ENCODE results near the gene HCRTR1. TPM values are rescaled to one million over a fixed set of nuclear protein-coding genes. Genes with fewer than 3 reads are reported as not detected.

HCRTR1 gene
- total RNA-seq, 1 donor from 2014 or later = not detected

DNA sequence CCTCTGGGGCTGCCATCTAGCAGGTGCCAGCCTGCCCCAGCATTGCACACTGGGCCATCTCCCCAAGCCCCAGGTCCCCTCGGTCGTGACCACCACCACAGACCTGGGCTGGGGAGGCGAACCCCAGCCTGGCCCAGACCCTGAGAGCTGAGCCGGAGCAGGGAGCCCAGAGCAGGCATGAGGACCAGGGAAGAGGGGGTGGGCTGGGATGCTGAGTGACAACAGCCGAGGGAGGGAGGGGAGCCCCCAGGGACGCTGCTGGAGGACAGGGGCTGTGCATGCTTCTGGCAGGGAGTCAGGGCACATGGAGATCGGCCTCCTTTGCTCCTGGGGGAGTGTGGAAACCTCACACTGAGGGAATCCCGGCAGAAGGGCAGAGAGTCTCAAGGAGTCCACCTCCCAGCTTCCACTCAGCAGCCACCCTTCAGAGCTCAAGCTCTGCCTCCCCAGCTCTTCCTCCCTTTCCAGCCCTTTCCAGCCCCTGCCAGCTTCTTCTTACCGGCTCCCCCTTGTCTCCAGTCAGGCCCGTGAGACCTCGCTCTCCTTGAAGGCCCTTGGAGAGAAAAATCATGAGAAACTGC is 50.9 kb downstream of the HCRTR1 start:
- Mint-ChIP-seq H3K36me3 (ENCODE audit: low read depth) (no peaks in the 10 kb centered on the region), H3K9me3 (no peaks in the 10 kb centered on the region), H3K4me3 (no peak overlapping the region), H3K27me3 (ENCODE audit: low read depth) (peaks cover 10% of the 10 kb centered on the region), H3K27ac (ENCODE audit: unreplicated experiment) (no peak overlapping the region), H3K4me1 (peaks cover 8% of the 10 kb centered on the region)
- TF ChIP-seq, protein P1, sequence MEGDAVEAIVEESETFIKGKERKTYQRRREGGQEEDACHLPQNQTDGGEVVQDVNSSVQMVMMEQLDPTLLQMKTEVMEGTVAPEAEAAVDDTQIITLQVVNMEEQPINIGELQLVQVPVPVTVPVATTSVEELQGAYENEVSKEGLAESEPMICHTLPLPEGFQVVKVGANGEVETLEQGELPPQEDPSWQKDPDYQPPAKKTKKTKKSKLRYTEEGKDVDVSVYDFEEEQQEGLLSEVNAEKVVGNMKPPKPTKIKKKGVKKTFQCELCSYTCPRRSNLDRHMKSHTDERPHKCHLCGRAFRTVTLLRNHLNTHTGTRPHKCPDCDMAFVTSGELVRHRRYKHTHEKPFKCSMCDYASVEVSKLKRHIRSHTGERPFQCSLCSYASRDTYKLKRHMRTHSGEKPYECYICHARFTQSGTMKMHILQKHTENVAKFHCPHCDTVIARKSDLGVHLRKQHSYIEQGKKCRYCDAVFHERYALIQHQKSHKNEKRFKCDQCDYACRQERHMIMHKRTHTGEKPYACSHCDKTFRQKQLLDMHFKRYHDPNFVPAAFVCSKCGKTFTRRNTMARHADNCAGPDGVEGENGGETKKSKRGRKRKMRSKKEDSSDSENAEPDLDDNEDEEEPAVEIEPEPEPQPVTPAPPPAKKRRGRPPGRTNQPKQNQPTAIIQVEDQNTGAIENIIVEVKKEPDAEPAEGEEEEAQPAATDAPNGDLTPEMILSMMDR (conservative IDR thresholded peaks at IDR 0.05) = no peak
- no peak for DNase-seq (ENCODE audit: low read depth, low spot score)

DNA sequence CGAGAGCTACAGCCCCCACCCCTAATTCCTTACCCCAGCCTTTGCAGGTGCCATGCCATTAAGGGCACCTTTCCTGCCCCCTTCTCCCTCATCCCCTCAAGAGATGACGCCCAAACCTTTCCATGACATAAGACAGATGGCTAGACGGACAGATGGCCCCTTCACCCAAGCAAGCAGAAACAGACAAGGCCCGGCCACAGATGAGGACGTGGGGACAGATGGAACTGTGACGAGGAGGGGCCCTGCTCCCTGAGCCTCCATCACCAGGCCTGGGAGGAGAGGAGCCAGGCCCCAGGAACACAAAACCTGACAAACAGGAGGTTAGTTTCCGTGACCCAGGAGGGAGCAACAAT is 51.9 kb downstream of the HCRTR1 start:
- no peaks in the 10 kb centered on the region for H3K9me3 Mint-ChIP-seq
- peaks cover 8% of the 10 kb centered on the region for H3K4me1 Mint-ChIP-seq
- no peaks in the 10 kb centered on the region for H3K36me3 Mint-ChIP-seq (ENCODE audit: low read depth)
- H3K27me3 Mint-ChIP-seq (ENCODE audit: low read depth) = peaks cover 7% of the 10 kb centered on the region
- H3K27ac Mint-ChIP-seq (ENCODE audit: unreplicated experiment) = no peak overlapping the region
- no peak overlapping the region for H3K4me3 Mint-ChIP-seq
- TF ChIP-seq, protein P1 (conservative IDR thresholded peaks at IDR 0.05) = no peak
- DNase-seq (ENCODE audit: low read depth, low spot score) = no peak

DNA sequence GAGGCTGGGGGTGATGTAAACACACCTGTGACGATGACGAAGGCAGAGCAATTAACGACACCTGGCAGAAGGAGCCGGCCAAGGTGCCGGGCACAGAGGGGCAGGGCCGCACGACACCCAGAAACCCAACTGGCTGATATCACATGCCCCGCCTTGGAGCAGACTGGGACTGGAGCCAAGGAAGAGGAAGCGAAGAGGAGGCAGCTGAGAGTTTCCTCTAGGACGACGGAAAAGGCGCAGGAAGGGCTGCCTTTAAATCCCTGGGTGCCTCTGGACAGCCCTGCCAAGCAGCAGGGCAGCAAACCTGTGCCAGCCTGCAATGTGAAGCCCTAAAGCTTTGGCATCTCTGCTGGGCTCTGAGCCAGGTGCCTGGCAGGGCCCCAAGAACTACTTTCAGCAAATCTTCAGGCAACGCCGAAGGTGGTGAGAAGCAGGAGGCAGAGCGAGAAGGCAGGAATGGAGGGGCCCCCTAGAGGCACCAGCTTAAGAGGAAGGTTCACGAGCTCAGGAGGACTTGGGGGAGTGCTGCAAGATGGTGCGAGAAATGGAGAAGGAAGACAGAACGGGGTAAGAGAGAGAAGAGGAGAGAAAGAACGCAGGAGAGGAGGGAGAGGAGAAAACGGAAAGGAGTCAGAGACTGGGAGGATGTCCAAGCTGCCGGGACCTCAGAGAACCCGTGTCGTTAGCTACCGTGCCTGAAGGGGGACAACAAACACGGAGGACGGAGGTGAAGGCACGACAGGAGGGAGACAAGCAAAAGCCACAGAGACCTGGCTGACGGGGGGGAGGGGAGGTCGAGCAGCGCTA is 52.5 kb downstream of the HCRTR1 start:
- H3K4me3 Mint-ChIP-seq = no peak overlapping the region
- H3K27ac Mint-ChIP-seq (ENCODE audit: unreplicated experiment) = no peak overlapping the region
- TF ChIP-seq, protein P1 (conservative IDR thresholded peaks at IDR 0.05) = no peak
- no peak for DNase-seq (ENCODE audit: low read depth, low spot score)
- H3K36me3 Mint-ChIP-seq (ENCODE audit: low read depth) = no peaks in the 10 kb centered on the region
- H3K27me3 Mint-ChIP-seq (ENCODE audit: low read depth) = peaks cover 7% of the 10 kb centered on the region
- H3K9me3 Mint-ChIP-seq = no peaks in the 10 kb centered on the region
- H3K4me1 Mint-ChIP-seq = peaks cover 8% of the 10 kb centered on the region

DNA sequence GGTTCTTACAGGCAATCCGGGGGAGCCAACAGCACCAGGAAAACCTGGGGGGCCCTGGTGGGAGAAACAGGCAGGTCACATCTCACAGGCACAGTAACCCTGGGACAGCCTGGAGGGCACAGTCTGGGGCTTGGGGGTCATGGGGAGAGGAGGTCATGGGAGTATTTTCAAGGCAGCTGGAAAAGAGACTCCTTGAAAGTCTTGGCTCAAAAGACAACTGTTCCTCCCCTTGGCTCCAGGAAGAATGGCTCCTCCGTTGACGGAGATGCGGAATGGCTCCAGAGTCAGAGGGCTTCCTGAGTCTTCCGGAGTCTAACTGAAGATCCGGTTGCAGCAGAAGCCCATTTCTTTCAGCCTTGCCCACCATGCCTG is 53.1 kb downstream of the HCRTR1 start:
- TF ChIP-seq, protein P1 (conservative IDR thresholded peaks at IDR 0.05) = no peak
- Mint-ChIP-seq H3K27me3 (ENCODE audit: low read depth) (peaks cover 7% of the 10 kb centered on the region), H3K9me3 (no peaks in the 10 kb centered on the region), H3K4me1 (peaks cover 8% of the 10 kb centered on the region), H3K27ac (ENCODE audit: unreplicated experiment) (no peak overlapping the region), H3K4me3 (no peak overlapping the region), H3K36me3 (ENCODE audit: low read depth) (no peaks in the 10 kb centered on the region)
- no peak for DNase-seq (ENCODE audit: low read depth, low spot score)

DNA sequence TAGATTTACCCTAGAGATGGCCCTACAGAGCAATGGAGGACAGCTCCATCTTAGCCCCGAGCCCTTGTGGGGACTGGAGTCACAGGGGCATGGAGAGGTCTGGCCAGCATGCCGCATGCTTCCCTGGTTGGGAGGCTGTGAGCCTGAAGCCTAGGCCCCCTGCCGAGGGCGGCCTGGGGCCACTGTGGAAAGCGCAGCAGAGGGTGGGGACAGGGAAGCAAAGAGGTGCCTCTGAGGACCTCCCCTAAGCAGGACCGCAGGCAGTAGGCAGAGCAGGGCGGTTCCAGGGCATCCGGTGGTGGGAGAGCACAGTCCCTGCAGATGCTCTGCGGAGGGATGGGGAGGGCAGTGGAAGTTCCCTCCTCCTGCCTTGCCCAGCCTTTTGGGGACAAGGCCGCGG is 53.7 kb downstream of the HCRTR1 start:
- no peak for DNase-seq (ENCODE audit: low read depth, low spot score)
- TF ChIP-seq, protein P1 (conservative IDR thresholded peaks at IDR 0.05) = no peak
- Mint-ChIP-seq H3K4me1 (peaks cover 8% of the 10 kb centered on the region), H3K9me3 (no peaks in the 10 kb centered on the region), H3K27ac (ENCODE audit: unreplicated experiment) (no peak overlapping the region), H3K4me3 (no peak overlapping the region), H3K27me3 (ENCODE audit: low read depth) (peaks cover 7% of the 10 kb centered on the region), H3K36me3 (ENCODE audit: low read depth) (no peaks in the 10 kb centered on the region)

All from neural crest cell (in vitro differentiated cells).